Measurements from ENCODE around the gene EXOC5. TPM values are rescaled to one million over a fixed set of nuclear protein-coding genes. Genes with fewer than 3 reads are reported as not detected.
"Not testable (repeated sequence)": the region's sequence is repeated elsewhere in the genome, so short reads cannot be mapped to it uniquely, and the experiment has no call there.

Gene EXOC5
- total RNA-seq, 1 donor from 2014 or later, result 252 TPM

GRCh38 chr14:57245941-57246340, 22.8 kb downstream of the EXOC5 start:
- peaks cover 9% of the 10 kb centered on the region for H3F3A ChIP-seq (ENCODE audit: low read depth)
- peaks cover 79% of the 10 kb centered on the region for H3K79me2 ChIP-seq (ENCODE audit: low read depth)
- peaks cover 14% of the 10 kb centered on the region for H3K36me3 ChIP-seq
- H3K27me3 ChIP-seq, result no peaks in the 10 kb centered on the region
- H3K9me3 ChIP-seq (ENCODE audit: low read depth), result no peaks in the 10 kb centered on the region
- H3K4me3 ChIP-seq, result no peak overlapping the region
- peaks cover 2% of the 10 kb centered on the region for H3K4me1 ChIP-seq
- H3K27me3 Mint-ChIP-seq (ENCODE audit: insufficient read depth, low read depth), result no peaks in the 10 kb centered on the region
- TF ChIP-seq EZH2phosphoT487 (IDR thresholded peaks at IDR 0.05) (no peak), CTCF (IDR thresholded peaks at IDR 0.05) (no peak), EZH2 (IDR thresholded peaks at IDR 0.05) (no peak)
- no peak overlapping the region for H3K27ac ChIP-seq
- no peak overlapping the region for H3K4me2 ChIP-seq
- no peak overlapping the region for H2AFZ ChIP-seq (replicated peaks)
- no peak for DNase-seq (ENCODE audit: low spot score)
- peaks cover 9% of the 10 kb centered on the region for H3K4me1 Mint-ChIP-seq
- H3K9me3 Mint-ChIP-seq, result no peaks in the 10 kb centered on the region
- no peak overlapping the region for H3K4me3 Mint-ChIP-seq
- H3K27ac Mint-ChIP-seq, result no peak overlapping the region
- H4K20me1 ChIP-seq (ENCODE audit: low read depth), result peaks cover 44% of the 10 kb centered on the region
- H3K36me3 Mint-ChIP-seq, result peaks cover 19% of the 10 kb centered on the region
- H3K9ac ChIP-seq, result no peak overlapping the region

- Histone ChIP-seq H4K20me1 (ENCODE audit: low read depth) (peaks cover 28% of the 10 kb centered on the region), H3K79me2 (ENCODE audit: low read depth) (peaks cover 68% of the 10 kb centered on the region), H3K4me3 (no peak overlapping the region), H3K9ac (no peak overlapping the region), H3K4me2 (no peak overlapping the region), H3F3A (ENCODE audit: low read depth) (no peaks in the 10 kb centered on the region), H3K27me3 (no peaks in the 10 kb centered on the region), H3K9me3 (ENCODE audit: low read depth) (no peaks in the 10 kb centered on the region), H3K36me3 (peaks cover 15% of the 10 kb centered on the region), H3K27ac (no peak overlapping the region), H3K4me1 (no peaks in the 10 kb centered on the region), H2AFZ (replicated peaks) (no peak overlapping the region)
- H3K9me3 Mint-ChIP-seq, result no peaks in the 10 kb centered on the region
- H3K27me3 Mint-ChIP-seq (ENCODE audit: insufficient read depth, low read depth), result no peaks in the 10 kb centered on the region
- no peak overlapping the region for H3K27ac Mint-ChIP-seq
- no peak for DNase-seq (ENCODE audit: low spot score)
- TF ChIP-seq EZH2 (IDR thresholded peaks at IDR 0.05) (no peak), EZH2phosphoT487 (IDR thresholded peaks at IDR 0.05) (no peak), CTCF (IDR thresholded peaks at IDR 0.05) (no peak)
- H3K4me3 Mint-ChIP-seq, result no peak overlapping the region
- peaks cover 9% of the 10 kb centered on the region for H3K4me1 Mint-ChIP-seq
- H3K36me3 Mint-ChIP-seq, result peaks cover 19% of the 10 kb centered on the region
Measured at GRCh38 chr14:57244106-57244505, 24.6 kb downstream of the EXOC5 start.

- Histone ChIP-seq H3K27me3 (no peaks in the 10 kb centered on the region), H3K9me3 (ENCODE audit: low read depth) (no peaks in the 10 kb centered on the region), H3F3A (ENCODE audit: low read depth) (peaks cover 3% of the 10 kb centered on the region), H3K9ac (no peak overlapping the region), H3K4me2 (no peak overlapping the region), H3K36me3 (peaks cover 22% of the 10 kb centered on the region), H3K4me1 (no peaks in the 10 kb centered on the region), H3K4me3 (no peak overlapping the region), H4K20me1 (ENCODE audit: low read depth) (peaks cover 20% of the 10 kb centered on the region), H3K79me2 (ENCODE audit: low read depth) (peaks cover 60% of the 10 kb centered on the region), H3K27ac (no peak overlapping the region), H2AFZ (replicated peaks) (no peak overlapping the region)
- no peak overlapping the region for H3K27ac Mint-ChIP-seq
- H3K4me1 Mint-ChIP-seq, result peaks cover 9% of the 10 kb centered on the region
- H3K4me3 Mint-ChIP-seq, result no peak overlapping the region
- TF ChIP-seq EZH2phosphoT487 (IDR thresholded peaks at IDR 0.05) (no peak), CTCF (IDR thresholded peaks at IDR 0.05) (no peak), EZH2 (IDR thresholded peaks at IDR 0.05) (no peak)
- peaks cover 19% of the 10 kb centered on the region for H3K36me3 Mint-ChIP-seq
- DNase-seq (ENCODE audit: low spot score), result no peak
- H3K9me3 Mint-ChIP-seq, result no peaks in the 10 kb centered on the region
- H3K27me3 Mint-ChIP-seq (ENCODE audit: insufficient read depth, low read depth), result no peaks in the 10 kb centered on the region
Measured at GRCh38 chr14:57243320-57243719, 25.4 kb downstream of the EXOC5 start.

- not testable (repeated sequence) for H3K4me3 Mint-ChIP-seq; H3K4me2 ChIP-seq; H3K9me3 Mint-ChIP-seq; H3K27me3 ChIP-seq; H3K4me3 ChIP-seq; H3K9me3 ChIP-seq (ENCODE audit: low read depth); H3K9ac ChIP-seq; H3K27me3 Mint-ChIP-seq (ENCODE audit: insufficient read depth, low read depth); DNase-seq (ENCODE audit: low spot score); H3K4me1 Mint-ChIP-seq; H2AFZ ChIP-seq (replicated peaks); H4K20me1 ChIP-seq (ENCODE audit: low read depth); H3K4me1 ChIP-seq; H3K27ac Mint-ChIP-seq; H3K27ac ChIP-seq
- peaks cover 15% of the 10 kb centered on the region for H3K36me3 Mint-ChIP-seq
- Histone ChIP-seq H3K36me3 (peaks cover 30% of the 10 kb centered on the region), H3K79me2 (ENCODE audit: low read depth) (peaks cover 33% of the 10 kb centered on the region), H3F3A (ENCODE audit: low read depth) (peaks cover 23% of the 10 kb centered on the region)
Measured at GRCh38 chr14:57240115-57240514, 28.6 kb downstream of the EXOC5 start.

Measured in neural progenitor cell (in vitro differentiated cells).